GM10266 (cell line): ENCODE measurements around the gene FAM149A.

ENCODE experiments used
- DNase-seq: peaks from one replicate; pipeline ENCODE4 v3.0.0; 2012; ENCODE audit errors: extremely low spot score
- TF ChIP-seq, protein P1 (sequence below): IDR thresholded peaks from 2 replicates; pipeline ENCODE4 v1.5.1; 2012; ENCODE audit warnings: mild to moderate bottlenecking, low read depth; ENCODE audit not compliant: control insufficient read depth, insufficient read depth; ENCODE audit errors: missing control alignments

FAM149A gene

GRCh38 chr4:186069729-186070128 is 34.8 kb upstream of the FAM149A start:
- TF ChIP-seq, protein P1, sequence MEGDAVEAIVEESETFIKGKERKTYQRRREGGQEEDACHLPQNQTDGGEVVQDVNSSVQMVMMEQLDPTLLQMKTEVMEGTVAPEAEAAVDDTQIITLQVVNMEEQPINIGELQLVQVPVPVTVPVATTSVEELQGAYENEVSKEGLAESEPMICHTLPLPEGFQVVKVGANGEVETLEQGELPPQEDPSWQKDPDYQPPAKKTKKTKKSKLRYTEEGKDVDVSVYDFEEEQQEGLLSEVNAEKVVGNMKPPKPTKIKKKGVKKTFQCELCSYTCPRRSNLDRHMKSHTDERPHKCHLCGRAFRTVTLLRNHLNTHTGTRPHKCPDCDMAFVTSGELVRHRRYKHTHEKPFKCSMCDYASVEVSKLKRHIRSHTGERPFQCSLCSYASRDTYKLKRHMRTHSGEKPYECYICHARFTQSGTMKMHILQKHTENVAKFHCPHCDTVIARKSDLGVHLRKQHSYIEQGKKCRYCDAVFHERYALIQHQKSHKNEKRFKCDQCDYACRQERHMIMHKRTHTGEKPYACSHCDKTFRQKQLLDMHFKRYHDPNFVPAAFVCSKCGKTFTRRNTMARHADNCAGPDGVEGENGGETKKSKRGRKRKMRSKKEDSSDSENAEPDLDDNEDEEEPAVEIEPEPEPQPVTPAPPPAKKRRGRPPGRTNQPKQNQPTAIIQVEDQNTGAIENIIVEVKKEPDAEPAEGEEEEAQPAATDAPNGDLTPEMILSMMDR, result no peak
- no peak for DNase-seq

- TF ChIP-seq, protein P1, result no peak
- no peak for DNase-seq
Observed at GRCh38 chr4:186072516-186072915, 32.0 kb upstream of the FAM149A start.

DNA sequence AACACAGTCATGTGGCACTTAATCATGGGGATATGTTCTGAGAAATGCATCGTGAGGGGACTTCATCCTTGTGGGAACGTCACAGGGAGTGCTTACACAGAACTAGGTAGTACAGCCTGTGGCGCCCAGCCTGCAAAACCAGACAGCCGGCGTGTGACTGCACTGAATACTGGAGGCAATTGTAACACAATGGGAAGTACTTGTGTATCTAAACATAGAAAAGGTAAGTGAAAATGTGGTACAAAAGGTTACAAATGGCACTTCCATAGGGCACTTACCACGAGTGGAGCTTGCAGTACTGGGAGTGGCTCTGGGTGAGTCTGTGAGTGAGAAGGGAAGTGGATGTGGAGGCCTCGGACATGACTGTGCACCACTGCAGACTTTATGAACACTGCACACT is 30.3 kb upstream of the FAM149A start:
- DNase-seq, result no peak
- TF ChIP-seq, protein P1, result no peak

DNA sequence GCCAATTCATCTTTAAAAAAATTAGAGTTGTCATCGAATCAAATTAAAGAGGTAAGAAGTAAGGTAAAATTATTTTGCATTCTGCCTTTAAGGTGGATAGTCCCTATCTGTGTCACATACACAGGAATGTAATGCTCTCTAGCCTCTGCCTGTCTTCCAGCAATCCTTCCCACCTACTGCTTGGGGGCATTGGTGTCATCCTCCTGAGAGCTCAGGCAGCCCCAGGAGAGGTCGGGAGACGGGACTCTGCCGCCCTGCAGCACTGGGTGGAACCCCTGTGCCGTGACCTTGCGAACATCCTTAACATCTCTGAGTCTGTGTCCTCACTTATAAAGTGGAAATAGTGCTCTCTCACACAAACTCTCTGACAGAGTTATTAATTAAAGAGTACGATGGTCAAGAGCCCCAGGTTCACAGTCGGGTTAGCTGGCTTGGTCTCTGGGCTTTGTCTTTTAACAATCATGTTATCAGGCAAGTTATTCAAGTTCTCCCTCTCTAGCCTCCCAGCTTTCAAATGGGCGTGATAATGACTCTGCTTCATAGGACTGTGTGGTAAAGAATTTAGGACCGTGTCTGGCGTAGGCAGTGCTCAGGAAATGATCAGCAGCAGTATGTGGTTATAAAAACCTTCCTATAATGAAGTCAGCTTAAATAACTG is 25.4 kb upstream of the FAM149A start:
- no peak for DNase-seq
- TF ChIP-seq, protein P1, result no peak

DNA sequence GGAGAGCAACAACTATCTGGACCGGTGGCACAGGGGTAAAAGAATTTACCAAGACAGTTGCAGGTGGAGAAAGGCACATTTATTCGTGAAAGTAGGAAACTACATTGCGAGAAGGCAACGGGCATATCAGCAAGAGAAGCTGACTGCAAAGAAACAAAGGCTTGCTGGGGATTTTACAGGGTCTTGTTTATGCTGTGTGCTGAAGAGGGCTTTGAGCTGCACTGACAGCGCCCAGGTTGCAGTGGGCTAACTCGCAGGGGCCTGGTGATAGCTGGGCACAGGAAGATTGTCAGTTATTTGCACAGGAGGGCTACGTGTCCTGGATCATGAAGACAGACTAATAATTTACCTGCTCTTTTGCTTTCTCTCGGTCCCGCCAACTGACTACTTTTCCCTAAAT is 24.8 kb upstream of the FAM149A start:
- TF ChIP-seq, protein P1, result no peak
- no peak for DNase-seq

DNA sequence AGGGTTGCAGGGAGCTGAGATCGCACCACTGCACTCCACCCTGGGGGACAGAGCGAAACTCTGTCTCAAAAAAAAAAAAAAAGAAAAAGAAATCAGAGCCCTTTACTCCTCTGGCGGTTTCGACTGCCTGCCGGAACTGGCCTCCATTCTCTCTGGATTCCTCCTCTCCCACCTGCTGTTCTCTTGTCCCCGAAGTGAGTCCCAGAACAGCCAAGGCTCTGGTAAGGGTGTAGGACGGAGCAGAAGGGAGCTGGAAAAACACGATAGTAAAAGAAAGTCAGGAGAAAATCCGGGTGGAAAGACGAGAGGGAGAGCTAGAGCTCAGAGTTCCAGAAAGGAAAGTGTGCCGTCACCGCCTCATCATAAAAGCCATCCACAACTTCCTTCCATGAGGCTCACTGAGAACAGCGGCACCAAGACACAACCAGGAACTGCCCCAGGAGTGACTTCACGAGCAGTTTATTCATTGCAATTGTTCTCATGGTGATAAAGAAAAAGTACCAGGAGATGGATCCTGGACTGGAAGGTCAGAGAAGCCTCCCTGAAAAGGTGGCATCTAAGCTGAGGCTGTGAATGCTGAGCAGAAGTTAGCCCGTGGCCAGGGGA is 23.2 kb upstream of the FAM149A start:
- TF ChIP-seq, protein P1, result no peak

GRCh38 chr4:186082221-186082620 is 22.3 kb upstream of the FAM149A start:
- DNase-seq, result no peak
- TF ChIP-seq, protein P1, result no peak

More for the DNA sequence above, 23.2 kb upstream of the FAM149A start:
- DNase-seq, result no peak
